HL-60/S4 treated with phorbol 12-myristate 13-acetate at 8.2 ng/mL for 4 days and 3 days (cell line): ENCODE data around the gene GRID1.

ENCODE experiments used
- in situ Hi-C: fragments of 300-500 bp; cut with MboI; formaldehyde crosslinking; loops from 2 replicates; pipeline ENCODE4 v1.15.0; 2022; ENCODE audit warnings: low sequenced_read_pairs

Gene GRID1

GRCh38 chr10:86199041-86199440 lies 167.6 kb downstream of the GRID1 start:
- in situ Hi-C loops, result loop anchor here (25.0 kb wide), 1 partner anchor 163 kb away; the partner anchor contains the start of gene GRID1

- in situ Hi-C loops, result loop anchor here (25.0 kb wide), 1 partner anchor 164 kb away; the partner anchor contains the start of gene GRID1
These were observed 168.3 kb downstream of the GRID1 start for GRCh38 chr10:86198271-86198670.

GRCh38 chr10:86197166-86197790 lies 169.3 kb downstream of the GRID1 start:
- in situ Hi-C loops, result loop anchor here (25.0 kb wide), 1 partner anchor 165 kb away; the partner anchor contains the start of gene GRID1

- in situ Hi-C loops, result loop anchor here (25.0 kb wide), 1 partner anchor 167 kb away; the partner anchor contains the start of gene GRID1
These were observed 171.0 kb downstream of the GRID1 start for GRCh38 chr10:86195521-86196157.

- in situ Hi-C loops, result loop anchor here (25.0 kb wide), 1 partner anchor 168 kb away; the partner anchor contains the start of gene GRID1
These were observed 171.9 kb downstream of the GRID1 start for GRCh38 chr10:86194684-86195083.

- in situ Hi-C loops, result loop anchor here (25.0 kb wide), 1 partner anchor 168 kb away; the partner anchor contains the start of gene GRID1
These were observed 172.8 kb downstream of the GRID1 start for GRCh38 chr10:86193841-86194240.

GRCh38 chr10:86192691-86193090 lies 173.9 kb downstream of the GRID1 start:
- in situ Hi-C loops, result loop anchor here (25.0 kb wide), 1 partner anchor 170 kb away; the partner anchor contains the start of gene GRID1

GRCh38 chr10:86192147-86192546 lies 174.4 kb downstream of the GRID1 start:
- in situ Hi-C loops, result loop anchor here (25.0 kb wide), 1 partner anchor 170 kb away; the partner anchor contains the start of gene GRID1

- in situ Hi-C loops, result loop anchor here (25.0 kb wide), 1 partner anchor 171 kb away; the partner anchor contains the start of gene GRID1
These were observed 174.9 kb downstream of the GRID1 start for GRCh38 chr10:86191686-86192085.

- in situ Hi-C loops, result loop anchor here (25.0 kb wide), 1 partner anchor 171 kb away; the partner anchor contains the start of gene GRID1
These were observed 175.4 kb downstream of the GRID1 start for GRCh38 chr10:86191166-86191565.

- in situ Hi-C loops, result loop anchor here (25.0 kb wide), 1 partner anchor 172 kb away; the partner anchor contains the start of gene GRID1
These were observed 176.3 kb downstream of the GRID1 start for GRCh38 chr10:86190291-86190690.

- in situ Hi-C loops, result loop anchor here (25.0 kb wide), 1 partner anchor 172 kb away; the partner anchor contains the start of gene GRID1
These were observed 176.7 kb downstream of the GRID1 start for GRCh38 chr10:86189891-86190290.

- in situ Hi-C loops, result loop anchor here (25.0 kb wide), 1 partner anchor 173 kb away; the partner anchor contains the start of gene GRID1
These were observed 177.6 kb downstream of the GRID1 start for GRCh38 chr10:86188796-86189558.

- in situ Hi-C loops, result loop anchor here (25.0 kb wide), 1 partner anchor 174 kb away; the partner anchor contains the start of gene GRID1
These were observed 178.3 kb downstream of the GRID1 start for GRCh38 chr10:86188326-86188725.

GRCh38 chr10:86187499-86188239 lies 178.9 kb downstream of the GRID1 start:
- in situ Hi-C loops, result loop anchor here (25.0 kb wide), 1 partner anchor 175 kb away; the partner anchor contains the start of gene GRID1

GRCh38 chr10:86186633-86187032 lies 180.0 kb downstream of the GRID1 start:
- in situ Hi-C loops, result loop anchor here (25.0 kb wide), 1 partner anchor 176 kb away; the partner anchor contains the start of gene GRID1

- in situ Hi-C loops, result loop anchor here (25.0 kb wide), 1 partner anchor 180 kb away; the partner anchor contains the start of gene GRID1
These were observed 184.0 kb downstream of the GRID1 start for GRCh38 chr10:86182595-86182994.

- in situ Hi-C loops, result loop anchor here (25.0 kb wide), 1 partner anchor 180 kb away; the partner anchor contains the start of gene GRID1
These were observed 184.4 kb downstream of the GRID1 start for GRCh38 chr10:86182150-86182549.

GRCh38 chr10:86180861-86181260 lies 185.7 kb downstream of the GRID1 start:
- in situ Hi-C loops, result loop anchor here (25.0 kb wide), 1 partner anchor 181 kb away; the partner anchor contains the start of gene GRID1
